ENCODE results near the gene ODF4.

The ODF4 gene

DNA sequence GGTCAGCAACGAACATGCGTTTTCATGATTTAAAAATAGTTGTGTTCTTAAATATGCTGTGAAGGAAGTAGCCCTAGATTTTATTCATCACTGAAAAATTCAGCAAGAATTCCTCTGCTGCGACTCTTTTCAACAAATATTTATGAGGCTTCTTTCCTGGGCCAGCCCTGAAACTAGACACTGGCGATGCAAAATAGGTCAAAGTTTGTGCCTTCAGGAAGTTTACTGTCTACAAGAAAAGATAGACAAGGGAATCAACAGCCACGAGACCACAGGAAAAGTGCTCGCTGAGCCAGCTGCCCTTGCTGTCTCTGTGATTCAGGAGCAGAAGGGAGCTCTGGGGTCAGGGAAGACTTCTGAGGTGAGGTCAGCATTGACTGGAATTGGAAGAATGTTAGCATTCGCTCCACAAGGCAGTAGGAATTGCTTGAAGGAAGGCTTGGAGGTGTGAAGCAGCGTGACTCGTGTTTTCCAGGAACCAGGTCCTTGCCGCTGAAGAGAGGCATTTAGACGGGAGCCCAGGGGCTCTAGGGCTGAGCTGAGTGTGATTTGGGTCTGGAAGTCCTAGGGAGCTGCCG, 45.2 kb downstream of the ODF4 start:
- TF ChIP-seq, protein P1, sequence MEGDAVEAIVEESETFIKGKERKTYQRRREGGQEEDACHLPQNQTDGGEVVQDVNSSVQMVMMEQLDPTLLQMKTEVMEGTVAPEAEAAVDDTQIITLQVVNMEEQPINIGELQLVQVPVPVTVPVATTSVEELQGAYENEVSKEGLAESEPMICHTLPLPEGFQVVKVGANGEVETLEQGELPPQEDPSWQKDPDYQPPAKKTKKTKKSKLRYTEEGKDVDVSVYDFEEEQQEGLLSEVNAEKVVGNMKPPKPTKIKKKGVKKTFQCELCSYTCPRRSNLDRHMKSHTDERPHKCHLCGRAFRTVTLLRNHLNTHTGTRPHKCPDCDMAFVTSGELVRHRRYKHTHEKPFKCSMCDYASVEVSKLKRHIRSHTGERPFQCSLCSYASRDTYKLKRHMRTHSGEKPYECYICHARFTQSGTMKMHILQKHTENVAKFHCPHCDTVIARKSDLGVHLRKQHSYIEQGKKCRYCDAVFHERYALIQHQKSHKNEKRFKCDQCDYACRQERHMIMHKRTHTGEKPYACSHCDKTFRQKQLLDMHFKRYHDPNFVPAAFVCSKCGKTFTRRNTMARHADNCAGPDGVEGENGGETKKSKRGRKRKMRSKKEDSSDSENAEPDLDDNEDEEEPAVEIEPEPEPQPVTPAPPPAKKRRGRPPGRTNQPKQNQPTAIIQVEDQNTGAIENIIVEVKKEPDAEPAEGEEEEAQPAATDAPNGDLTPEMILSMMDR (conservative IDR thresholded peaks at IDR 0.05; ENCODE audit: low read length), result no peak
- H3K4me3 ChIP-seq (ENCODE audit: low read length), result peak overlapping the region; percentile 92
- DNase-seq (ENCODE audit: low read depth), result peak; percentile 95

DNA sequence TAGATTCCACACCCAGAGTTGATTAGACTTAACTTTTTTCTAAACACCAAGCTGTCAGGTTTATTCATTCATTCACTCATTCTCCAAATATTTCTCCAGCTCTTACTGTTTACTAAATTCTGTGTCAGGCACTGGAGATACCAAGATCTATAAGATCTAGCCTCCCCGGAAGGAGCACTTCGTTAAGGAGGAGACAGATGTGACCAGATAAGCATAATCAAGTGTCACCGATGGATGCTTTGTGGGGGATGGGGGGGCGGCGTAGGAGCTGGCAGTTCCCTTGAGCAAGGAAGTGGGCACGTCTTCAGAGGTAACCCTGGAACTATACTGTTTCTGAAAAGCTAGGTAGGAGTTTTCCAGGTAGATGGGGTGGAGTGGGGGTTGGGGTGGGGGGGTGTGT, 47.2 kb downstream of the ODF4 start:
- DNase-seq (ENCODE audit: low read depth), result no peak
- H3K4me3 ChIP-seq (ENCODE audit: low read length), result no peak overlapping the region
- TF ChIP-seq, protein P1 (conservative IDR thresholded peaks at IDR 0.05; ENCODE audit: low read length), result no peak

DNA sequence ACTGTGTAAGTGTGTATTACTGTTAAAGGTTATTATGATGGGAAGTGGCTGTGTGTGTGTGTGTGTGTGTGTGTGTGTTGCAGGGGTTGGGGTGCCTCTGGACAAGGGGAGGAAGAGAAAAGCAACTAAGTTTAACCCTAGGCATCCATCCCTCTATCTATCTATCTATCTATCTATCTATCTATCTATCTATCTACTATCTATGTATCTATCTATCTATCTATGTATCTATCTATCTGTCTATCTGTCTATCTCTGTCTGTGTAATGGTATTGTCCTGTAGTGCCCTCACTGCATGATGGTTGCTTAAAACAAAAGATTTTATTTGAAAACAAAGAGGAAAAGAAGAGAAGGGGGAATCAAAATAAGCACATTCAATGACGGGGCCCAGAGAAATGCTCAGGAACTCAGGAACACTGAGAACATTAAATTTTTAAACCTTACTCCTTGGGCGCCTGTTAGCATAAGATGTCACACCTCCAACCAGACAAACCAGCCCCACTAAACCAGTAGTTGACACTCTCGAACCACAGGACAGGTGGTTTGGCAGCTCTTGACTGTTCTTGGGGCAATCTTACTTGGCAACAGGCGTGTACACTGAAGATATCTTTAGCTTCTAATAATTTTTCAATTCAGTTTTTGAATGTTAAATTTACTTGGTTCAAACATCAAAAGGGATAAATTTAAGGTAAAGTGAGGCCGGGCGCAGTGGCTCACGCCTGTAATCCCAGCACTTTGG, 48.4 kb downstream of the ODF4 start:
- H3K4me3 ChIP-seq (ENCODE audit: low read length), result no peak overlapping the region
- TF ChIP-seq, protein P1 (conservative IDR thresholded peaks at IDR 0.05; ENCODE audit: low read length), result no peak
- DNase-seq (ENCODE audit: low read depth), result no peak

DNA sequence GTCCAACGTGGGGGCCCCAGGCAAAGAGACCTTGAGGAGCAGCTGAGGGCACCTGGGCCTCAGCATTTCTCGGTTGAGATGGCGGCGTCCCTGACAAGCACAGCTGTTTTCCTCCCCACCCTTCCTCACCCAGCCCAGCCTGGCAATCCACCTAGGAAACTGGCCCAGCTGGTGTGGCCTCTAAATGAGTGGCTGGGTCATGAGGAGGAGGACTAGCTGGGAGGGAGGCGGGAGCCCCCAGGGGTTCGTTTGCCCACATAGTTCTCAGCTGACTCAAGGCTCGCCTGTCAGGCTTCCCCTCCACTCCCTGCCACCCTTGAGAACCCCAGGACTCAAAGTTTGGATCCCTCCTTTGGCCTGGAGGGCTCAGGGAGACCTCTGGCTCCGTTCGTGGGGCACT, 52.1 kb downstream of the ODF4 start:
- no peak overlapping the region for H3K4me3 ChIP-seq (ENCODE audit: low read length)
- TF ChIP-seq, protein P1 (conservative IDR thresholded peaks at IDR 0.05; ENCODE audit: low read length), result no peak
- peak; percentile 32 for DNase-seq (ENCODE audit: low read depth)

DNA sequence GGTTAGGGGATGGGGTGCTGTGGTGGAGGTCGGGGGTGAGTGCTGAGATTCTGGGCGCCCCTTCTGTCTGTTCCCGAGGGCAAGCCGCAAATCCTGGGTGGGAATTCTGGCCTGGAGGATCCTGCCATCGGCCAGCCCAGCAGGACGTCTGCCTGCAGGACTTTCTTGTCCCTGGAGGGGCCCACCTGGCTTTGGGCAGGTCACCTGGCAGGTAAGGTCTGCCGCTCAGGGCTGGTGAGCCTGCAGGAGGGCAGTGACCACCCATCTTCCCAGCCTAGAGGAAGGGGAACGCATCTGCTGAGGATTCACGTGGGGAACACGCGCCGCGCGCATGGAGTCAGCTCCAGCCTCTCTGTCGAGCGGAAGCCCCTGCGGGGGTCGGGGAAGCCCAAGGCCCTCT, 52.6 kb downstream of the ODF4 start:
- TF ChIP-seq, protein P1 (conservative IDR thresholded peaks at IDR 0.05; ENCODE audit: low read length), result no peak
- no peak for DNase-seq (ENCODE audit: low read depth)
- H3K4me3 ChIP-seq (ENCODE audit: low read length), result no peak overlapping the region

DNA sequence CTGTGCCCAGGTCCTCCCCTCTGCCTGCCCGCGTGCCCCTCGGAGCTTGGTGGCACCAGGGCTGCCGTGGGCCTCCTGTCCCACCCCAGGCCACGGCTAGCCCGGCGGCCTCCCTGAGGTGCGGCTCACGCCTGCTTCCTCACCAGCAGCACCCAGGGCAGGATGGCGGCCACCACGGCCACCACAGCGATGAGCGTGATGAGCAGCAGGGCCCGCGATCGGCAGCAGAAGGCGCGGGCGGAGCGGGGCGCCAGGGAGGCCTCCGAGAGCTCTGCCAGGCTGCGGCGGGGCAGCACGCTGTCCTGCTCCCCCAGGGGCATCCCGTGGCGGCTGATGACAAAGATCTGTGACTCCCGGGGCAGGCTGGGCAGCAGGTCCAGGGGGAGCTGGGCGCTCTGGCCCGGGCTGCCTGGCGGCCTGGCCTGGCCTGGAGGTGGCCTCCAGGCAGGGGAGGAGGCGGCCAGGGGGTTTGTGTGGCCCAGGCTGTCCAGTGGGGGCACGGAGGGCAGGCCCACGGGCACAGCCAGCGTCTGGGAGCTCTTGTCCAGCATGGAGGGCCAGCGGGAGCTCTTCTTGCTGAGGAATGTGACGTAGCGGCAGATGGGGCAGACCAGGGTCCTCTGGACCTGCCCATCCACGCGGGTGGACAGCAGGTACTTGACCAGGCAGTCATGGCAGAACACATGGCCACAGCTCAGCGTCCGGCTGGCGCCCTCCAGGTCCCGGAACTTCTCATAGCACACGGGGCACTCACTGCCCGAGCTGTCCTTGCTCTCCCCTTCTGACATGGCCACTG, 53.2 kb downstream of the ODF4 start:
- no peak overlapping the region for H3K4me3 ChIP-seq (ENCODE audit: low read length)
- DNase-seq (ENCODE audit: low read depth), result no peak
- TF ChIP-seq, protein P1 (conservative IDR thresholded peaks at IDR 0.05; ENCODE audit: low read length), result no peak

Measured in AG10803 (cell line).